ENCODE measurements around the gene ERBIN.

- TF ChIP-seq CTCF (conservative IDR thresholded peaks at IDR 0.05 in 1 of 2, IDR thresholded peaks at IDR 0.05 in 1 of 2; ENCODE audit: low read depth in 1 of 2, low read length in 2 of 2) (no peak), EZH2 (IDR thresholded peaks at IDR 0.05; ENCODE audit: low read length, missing control alignments) (no peak)
Observed at GRCh38 chr5:65892801-65893200, 33.6 kb upstream of the ERBIN start.

Data from fibroblast of lung (primary cell).